Fibroblast of the aortic adventitia (primary cell): ENCODE data around the gene BPNT1. TPM values are rescaled to one million over a fixed set of nuclear protein-coding genes. Genes with fewer than 3 reads are reported as not detected.
A peak's percentile ranks its signal among the peaks of the same experiment; 100 is the strongest.
"Not testable (repeated sequence)": the region's sequence is repeated elsewhere in the genome, so short reads cannot be mapped to it uniquely, and the experiment has no call there.

Experiments
- DNase-seq: peaks from one replicate; pipeline ENCODE4 v3.0.0-alpha.2; 2010; ENCODE audit warnings: low read depth
- H3K4me3 ChIP-seq: 2 replicates; pipeline ENCODE4 v1.5.1; 2011; ENCODE audit warnings: low read depth, mild to moderate bottlenecking, control low read depth, low read length, moderate library complexity
- CTCF ChIP-seq: IDR thresholded peaks from 2 replicates; pipeline ENCODE4 v1.5.1; 2011; ENCODE audit warnings: mild to moderate bottlenecking, low read length, control low read depth, inconsistent platforms; ENCODE audit not compliant: insufficient read depth
- total RNA-seq: library from RNA; depleted of rRNA; stranded (reverse); fragments of >200 nt; gene quantifications from 2 replicates; pipeline ENCODE4 v1.2.3, GENCODE V29; 2012; ENCODE audit warnings: low replicate concordance

The BPNT1 gene
- total RNA-seq, 1 donor, result 20.3 TPM

- peak; percentile 69 for DNase-seq
- TF ChIP-seq CTCF, result no peak
- H3K4me3 ChIP-seq, result peak within 1 kb of the TSS; percentile 86
Measured at GRCh38 chr1:220094016-220094911, 4.7 kb upstream of the BPNT1 start, which contains the start of gene IARS2. Gene IARS2 (plus strand): TSS chr1:220094132. CDS start chr1:220094217, 85 bp downstream.

GRCh38 chr1:220093361-220094015 is 3.9 kb upstream of the BPNT1 start:
- H3K4me3 ChIP-seq, result no peak overlapping the region
- TF ChIP-seq CTCF, result no peak
- DNase-seq, result no peak

- DNase-seq, result no peak
- H3K4me3 ChIP-seq, result no peak overlapping the region
- no peak for TF ChIP-seq CTCF
Measured at GRCh38 chr1:220092694-220093093, 3.1 kb upstream of the BPNT1 start.

- DNase-seq, H3K4me3 ChIP-seq: not testable (repeated sequence)
Measured at GRCh38 chr1:220086261-220086686, 3.3 kb downstream of the BPNT1 start.

GRCh38 chr1:220084460-220084859 is 5.1 kb downstream of the BPNT1 start:
- no peak for TF ChIP-seq CTCF
- H3K4me3 ChIP-seq, result no peak overlapping the region
- no peak for DNase-seq

- DNase-seq, result no peak
- no peak overlapping the region for H3K4me3 ChIP-seq
- no peak for TF ChIP-seq CTCF
Measured at GRCh38 chr1:220077887-220078286, 11.7 kb downstream of the BPNT1 start.

- H3K4me3 ChIP-seq, result no peak overlapping the region
- peak; percentile 26 for DNase-seq
- no peak for TF ChIP-seq CTCF
Measured at GRCh38 chr1:220076861-220077762, 12.5 kb downstream of the BPNT1 start.
